Vagina (tissue), 2 donors: ENCODE measurements around the gene SLC24A3.

Experiments used
- POLR2A ChIP-seq, 2 donors: fragments of 450-650 bp; IDR thresholded peaks; one replicate each; pipeline ENCODE4 v1.6.1; 2017; ENCODE audit warnings: antibody characterized with exemption in 2 of 2, mild to moderate bottlenecking in 2 of 2, moderate library complexity in 2 of 2
- POLR2AphosphoS5 ChIP-seq, 2 donors: sonication (generic); formaldehyde crosslinking; IDR thresholded peaks; one replicate each; pipeline ENCODE4 v1.9.0; 2017; ENCODE audit warnings: antibody characterized with exemption in 2 of 2, mild to moderate bottlenecking in 2 of 2, low read depth in 1 of 2; ENCODE audit not compliant: insufficient read depth in 1 of 2

DNA sequence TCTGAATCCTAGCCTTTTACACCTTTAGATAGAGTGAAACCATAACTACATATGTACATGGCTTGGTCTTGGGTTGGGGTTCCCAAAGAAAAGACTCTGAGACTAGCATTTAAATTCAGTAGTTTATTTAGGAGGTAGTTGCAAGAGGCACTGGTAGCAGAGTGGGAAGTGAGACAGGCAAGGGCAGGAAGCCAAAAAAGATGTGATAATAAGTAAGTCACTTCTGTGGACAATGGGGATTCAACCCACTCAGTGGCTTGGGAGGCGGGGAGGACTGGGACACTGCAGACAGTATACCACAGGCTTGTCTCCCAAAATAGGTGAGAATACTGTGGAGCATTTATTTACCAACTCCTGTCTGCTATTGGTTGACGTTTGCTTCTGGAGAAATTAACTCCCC lies 131.9 kb downstream of the SLC24A3 start:
- TF ChIP-seq POLR2A (IDR thresholded peaks at IDR 0.05), result no peak
- no peak for TF ChIP-seq POLR2AphosphoS5 (IDR thresholded peaks at IDR 0.05; ENCODE audit: insufficient read depth in 1 of 2, low read depth in 1 of 2)
